Bronchial epithelial cell (primary cell): ENCODE data around the gene TMEM213. TPM values are rescaled to one million over a fixed set of nuclear protein-coding genes. Genes with fewer than 3 reads are reported as not detected.

Experiments
- DNase-seq: peaks from one replicate; pipeline ENCODE4 v3.0.0-alpha.2; 2010; ENCODE audit warnings: low read depth
- FAIRE-seq: peaks from 2 replicates; lab custom pipeline; 2011; peaks lifted over from hg19 to GRCh38; lab: Jason Lieb, UNC
- H3K27me3 ChIP-seq: 2 replicates; pipeline ENCODE4 v1.5.1; 2011; ENCODE audit warnings: low read length; ENCODE audit not compliant: control insufficient read depth, insufficient read depth
- H3K36me3 ChIP-seq: 2 replicates; pipeline ENCODE4 v1.5.1; 2011; ENCODE audit warnings: low read length; ENCODE audit not compliant: control insufficient read depth, insufficient read depth
- H3K4me3 ChIP-seq: 2 replicates; pipeline ENCODE4 v1.5.1; 2011; ENCODE audit warnings: mild to moderate bottlenecking, low read depth, low read length, control low read depth
- total RNA-seq: library from RNA; depleted of rRNA; stranded (reverse); fragments of >200 nt; gene quantifications from 2 replicates; pipeline ENCODE4 v1.2.1, GENCODE V29; 2014
- TF ChIP-seq, protein P1 (sequence below): IDR thresholded peaks from 2 replicates; pipeline ENCODE4 v1.5.1; 2011; ENCODE audit warnings: mild to moderate bottlenecking, moderate library complexity, low read length, control low read depth, inconsistent platforms; ENCODE audit not compliant: insufficient read depth, severe bottlenecking

TMEM213 gene, protein sequence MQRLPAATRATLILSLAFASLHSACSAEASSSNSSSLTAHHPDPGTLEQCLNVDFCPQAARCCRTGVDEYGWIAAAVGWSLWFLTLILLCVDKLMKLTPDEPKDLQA
- total RNA-seq = not detected in 2 replicates

DNA sequence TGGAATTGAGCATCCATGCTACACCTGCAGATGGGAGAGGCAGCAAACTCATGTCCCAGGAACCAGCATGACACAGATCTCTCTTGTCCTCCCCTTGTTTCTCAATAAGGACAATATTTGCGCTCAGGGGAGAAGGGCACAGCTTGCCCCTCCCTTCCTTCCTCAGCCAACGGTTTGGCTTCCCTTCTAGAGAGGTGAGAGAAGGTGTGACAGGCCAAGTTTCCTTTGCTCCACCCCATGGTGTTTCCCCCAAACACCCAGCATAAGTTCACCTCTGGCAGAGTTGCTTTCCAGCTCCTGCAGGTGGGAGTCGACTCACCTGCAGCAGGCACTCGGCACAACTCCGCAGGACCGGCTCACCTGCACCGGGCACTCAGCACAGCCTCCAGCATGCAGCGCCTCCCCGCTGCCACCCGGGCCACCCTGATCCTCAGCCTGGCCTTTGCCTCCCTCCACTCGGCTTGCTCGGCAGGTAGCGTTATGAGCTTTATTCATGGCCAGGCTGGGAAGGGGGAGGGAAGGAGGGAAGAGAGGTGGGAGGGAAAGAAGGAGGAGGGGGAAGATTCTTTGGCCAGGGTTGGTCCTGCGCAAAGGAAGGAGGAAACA lies at the start of gene TMEM213, which contains the start of gene ATP6V0A4:
TSS of gene TMEM213 (plus strand) at position 280 of the 606 bp plus-strand sequence. CDS start at position 391, 111 bp downstream.
TSS of gene ATP6V0A4 (minus strand) at position 482 of the 606 bp plus-strand sequence. CDS start 26,949 bp downstream, outside the sequence.
- H3K36me3 ChIP-seq = no peaks in the 10 kb centered on the region
- FAIRE-seq (no peak), DNase-seq (no peak)
- H3K4me3 ChIP-seq = no peak within 1 kb of the TSS
- TF ChIP-seq, protein P1, sequence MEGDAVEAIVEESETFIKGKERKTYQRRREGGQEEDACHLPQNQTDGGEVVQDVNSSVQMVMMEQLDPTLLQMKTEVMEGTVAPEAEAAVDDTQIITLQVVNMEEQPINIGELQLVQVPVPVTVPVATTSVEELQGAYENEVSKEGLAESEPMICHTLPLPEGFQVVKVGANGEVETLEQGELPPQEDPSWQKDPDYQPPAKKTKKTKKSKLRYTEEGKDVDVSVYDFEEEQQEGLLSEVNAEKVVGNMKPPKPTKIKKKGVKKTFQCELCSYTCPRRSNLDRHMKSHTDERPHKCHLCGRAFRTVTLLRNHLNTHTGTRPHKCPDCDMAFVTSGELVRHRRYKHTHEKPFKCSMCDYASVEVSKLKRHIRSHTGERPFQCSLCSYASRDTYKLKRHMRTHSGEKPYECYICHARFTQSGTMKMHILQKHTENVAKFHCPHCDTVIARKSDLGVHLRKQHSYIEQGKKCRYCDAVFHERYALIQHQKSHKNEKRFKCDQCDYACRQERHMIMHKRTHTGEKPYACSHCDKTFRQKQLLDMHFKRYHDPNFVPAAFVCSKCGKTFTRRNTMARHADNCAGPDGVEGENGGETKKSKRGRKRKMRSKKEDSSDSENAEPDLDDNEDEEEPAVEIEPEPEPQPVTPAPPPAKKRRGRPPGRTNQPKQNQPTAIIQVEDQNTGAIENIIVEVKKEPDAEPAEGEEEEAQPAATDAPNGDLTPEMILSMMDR = no peak
- peaks cover 2% of the 10 kb centered on the region for H3K27me3 ChIP-seq

DNA sequence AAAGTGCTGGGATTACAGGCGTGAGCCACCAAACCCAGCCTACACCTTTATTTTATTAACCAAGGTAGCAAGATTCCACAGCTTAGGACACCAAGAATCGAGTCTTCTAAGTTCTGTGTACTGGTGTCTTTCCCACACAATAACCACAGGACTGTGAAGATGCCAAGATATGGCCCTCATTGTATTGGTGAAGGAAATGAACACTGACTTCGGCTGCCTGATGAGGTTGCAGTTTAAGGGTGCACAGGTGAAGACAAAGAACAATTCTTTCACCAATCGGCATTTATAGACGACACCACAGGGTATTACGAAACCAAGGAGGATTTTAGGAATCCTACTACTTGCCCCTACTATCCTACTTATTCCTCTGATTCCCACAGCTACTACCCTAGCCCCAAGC lies 49.1 kb upstream of the TMEM213 start:
- H3K27me3 ChIP-seq = no peaks in the 10 kb centered on the region
- TF ChIP-seq, protein P1 = no peak
- no peaks in the 10 kb centered on the region for H3K36me3 ChIP-seq
- no peak for FAIRE-seq
- H3K4me3 ChIP-seq = no peak overlapping the region
- DNase-seq = no peak

DNA sequence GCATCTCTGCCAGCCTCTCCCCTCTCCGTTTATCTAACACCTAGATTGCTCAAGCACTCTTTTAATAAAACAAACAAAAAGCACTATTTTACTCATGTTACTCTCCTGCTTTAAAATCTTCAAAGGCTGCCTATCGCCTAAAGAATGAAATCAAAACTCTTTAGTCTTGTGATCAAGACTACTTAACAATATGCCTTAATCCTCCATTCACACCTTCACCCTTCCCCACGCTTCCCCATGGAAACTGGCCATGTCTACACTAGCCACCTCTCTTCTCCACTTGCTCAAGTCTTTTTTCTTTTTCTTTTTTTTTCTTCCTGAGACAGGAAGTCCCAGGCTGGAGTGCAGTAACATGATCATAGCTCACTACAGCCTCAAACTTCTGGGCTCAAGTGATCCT lies 47.8 kb upstream of the TMEM213 start:
- DNase-seq (no peak), FAIRE-seq (no peak)
- no peaks in the 10 kb centered on the region for H3K36me3 ChIP-seq
- H3K27me3 ChIP-seq = no peaks in the 10 kb centered on the region
- TF ChIP-seq, protein P1 = no peak
- H3K4me3 ChIP-seq = no peak overlapping the region

DNA sequence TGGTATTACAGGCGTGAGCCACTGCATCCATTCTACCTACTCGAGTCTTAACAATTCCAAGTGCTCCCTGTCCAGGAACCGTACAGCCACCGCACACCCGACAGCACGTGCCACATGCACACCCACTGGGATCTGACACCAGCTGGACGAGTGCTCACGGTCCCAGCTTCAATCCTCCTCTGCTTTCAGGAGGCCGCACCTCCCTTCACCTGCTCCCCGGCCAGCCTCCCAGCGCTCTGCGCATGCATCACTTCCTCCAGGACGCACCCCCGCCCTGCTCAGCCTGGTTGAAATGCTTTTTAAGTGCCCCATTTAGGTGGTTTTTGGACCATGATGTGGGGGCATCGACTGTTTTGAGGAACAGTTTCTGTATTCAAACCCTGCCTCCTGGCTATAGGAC lies 47.3 kb upstream of the TMEM213 start:
- TF ChIP-seq, protein P1 = no peak
- H3K27me3 ChIP-seq = no peaks in the 10 kb centered on the region
- no peaks in the 10 kb centered on the region for H3K36me3 ChIP-seq
- DNase-seq (no peak), FAIRE-seq (no peak)
- no peak overlapping the region for H3K4me3 ChIP-seq

DNA sequence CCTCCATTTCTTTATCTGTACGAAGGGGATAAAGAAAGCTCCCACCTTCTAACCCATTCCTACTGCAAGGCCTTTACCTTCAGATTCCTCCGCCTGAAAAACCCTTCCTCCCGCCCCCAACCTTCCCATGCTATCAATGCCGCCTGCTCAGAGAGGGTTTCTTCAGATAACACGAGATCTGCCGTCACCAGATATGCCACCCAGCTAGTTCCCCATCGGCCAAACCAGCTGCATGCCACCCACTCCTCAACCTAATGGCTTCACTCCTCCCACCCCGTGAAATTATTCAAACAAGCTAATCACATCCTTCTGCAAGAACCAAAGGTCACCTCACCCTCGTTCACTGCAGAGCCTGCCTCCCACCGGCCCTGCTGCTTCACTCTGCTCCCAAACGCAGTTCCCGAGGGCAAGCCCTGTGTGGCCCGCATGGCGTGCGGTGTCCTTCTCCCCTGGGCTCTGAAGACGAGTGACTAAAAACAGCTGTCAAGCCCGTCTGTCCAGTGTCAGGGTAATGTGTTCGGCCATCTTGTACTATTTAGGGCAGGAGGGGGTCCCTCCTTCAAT lies 46.8 kb upstream of the TMEM213 start:
- no peak overlapping the region for H3K4me3 ChIP-seq
- H3K36me3 ChIP-seq = no peaks in the 10 kb centered on the region
- no peak for FAIRE-seq
- no peaks in the 10 kb centered on the region for H3K27me3 ChIP-seq
- DNase-seq = no peak
- TF ChIP-seq, protein P1 = no peak
